Stimulated activated CD4-positive, alpha-beta T cell treated with anti-CD3 and anti-CD28 coated beads, Interleukin-1b, Interleukin-23, amount 100 ng/mL, for 48 hours (primary cell): Measurements from ENCODE around the gene ATXN1.
"Not testable (repeated sequence)": the region's sequence is repeated elsewhere in the genome, so short reads cannot be mapped to it uniquely, and the experiment has no call there.

Source experiments
- DNase-seq: peaks from one replicate; pipeline ENCODE4 v3.0.0-alpha.2; 2020

ATXN1 gene

GRCh38 chr6:16291739-16292138 is 469.5 kb downstream of the ATXN1 start:
- DNase-seq: no peak

DNA sequence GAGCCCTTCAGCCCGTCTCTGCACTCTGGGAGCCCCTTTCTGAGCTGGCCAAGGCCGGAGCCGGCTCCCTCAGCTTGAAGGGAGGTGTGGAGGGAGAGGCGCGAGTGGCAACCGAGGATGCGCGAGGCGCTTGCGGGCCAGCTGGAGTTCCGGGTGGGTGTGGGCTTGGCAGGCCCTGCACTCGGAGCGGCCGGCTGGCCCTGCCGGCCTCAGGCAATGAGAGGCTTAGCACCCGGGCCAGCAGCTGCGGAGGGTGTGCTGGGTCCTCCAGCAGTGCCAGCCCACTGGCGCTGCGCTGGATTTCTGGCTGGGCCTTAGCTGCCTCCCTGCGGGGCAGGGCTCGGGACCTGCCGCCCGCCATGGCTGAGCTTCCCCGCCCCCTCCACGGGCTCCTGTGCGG is 473.1 kb downstream of the ATXN1 start:
- DNase-seq: no peak

- DNase-seq: no peak
These were observed 475.1 kb downstream of the ATXN1 start for GRCh38 chr6:16286151-16286522.

DNA sequence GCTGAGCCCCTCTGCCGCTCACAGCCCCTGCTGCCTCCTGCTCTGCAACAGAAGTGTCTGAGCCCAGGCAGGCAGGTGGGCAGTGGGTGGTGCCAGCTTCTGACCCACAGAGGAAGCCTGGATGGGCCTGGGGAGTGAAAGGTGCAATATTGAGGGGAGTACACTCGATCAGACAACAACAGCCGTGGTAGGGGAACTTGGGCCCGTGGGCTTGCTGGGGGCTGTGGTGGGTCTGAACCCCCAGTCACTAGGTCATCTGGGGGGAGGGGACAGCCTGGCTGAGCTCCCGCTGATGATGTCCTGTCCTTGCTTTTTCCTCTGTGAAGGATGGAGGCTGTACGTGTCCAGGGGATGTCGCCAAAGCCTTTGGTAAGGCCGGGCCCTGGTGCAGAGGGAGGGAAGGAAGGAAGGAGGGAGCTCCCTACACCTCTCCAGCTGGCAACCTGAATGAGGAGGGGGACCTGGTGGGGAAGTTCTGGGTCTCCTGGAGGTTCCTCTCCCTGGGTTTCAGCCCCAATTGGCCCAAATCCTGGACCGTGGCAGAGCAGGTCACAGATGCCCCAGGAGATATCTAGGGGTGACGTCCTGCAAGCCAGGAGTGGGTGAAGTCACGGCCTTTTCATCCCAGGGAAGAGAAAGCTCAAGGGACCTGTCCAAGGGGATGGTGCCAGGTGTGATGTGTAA is 475.7 kb downstream of the ATXN1 start:
- no peak for DNase-seq

GRCh38 chr6:16284472-16284871 is 476.8 kb downstream of the ATXN1 start:
- DNase-seq: no peak

DNA sequence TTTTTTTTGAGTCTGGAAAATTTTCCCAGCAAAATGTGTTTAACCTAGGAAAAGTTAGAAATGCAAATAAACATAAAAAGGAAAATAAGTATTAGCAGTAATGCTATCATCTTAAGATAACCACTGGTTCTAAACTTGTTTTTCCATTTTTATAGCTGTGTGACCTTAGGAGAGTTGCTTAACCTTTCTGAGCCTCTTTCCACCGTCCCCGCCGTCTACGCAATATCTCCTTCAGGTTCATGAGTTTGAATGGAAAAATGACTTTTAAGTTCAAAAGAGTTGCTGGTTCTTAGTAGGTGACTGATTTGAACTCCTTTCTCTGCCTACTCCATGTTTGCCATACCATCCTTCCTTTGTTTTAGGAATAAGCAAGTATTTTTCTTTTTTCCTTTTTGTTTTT is 478.9 kb downstream of the ATXN1 start:
- no peak for DNase-seq

- DNase-seq: no peak
These were observed 482.0 kb downstream of the ATXN1 start for GRCh38 chr6:16279243-16279642.

- no peak for DNase-seq
These were observed 482.5 kb downstream of the ATXN1 start for GRCh38 chr6:16278750-16279149.

GRCh38 chr6:16278048-16278724 is 483.1 kb downstream of the ATXN1 start:
- DNase-seq: no peak

DNA sequence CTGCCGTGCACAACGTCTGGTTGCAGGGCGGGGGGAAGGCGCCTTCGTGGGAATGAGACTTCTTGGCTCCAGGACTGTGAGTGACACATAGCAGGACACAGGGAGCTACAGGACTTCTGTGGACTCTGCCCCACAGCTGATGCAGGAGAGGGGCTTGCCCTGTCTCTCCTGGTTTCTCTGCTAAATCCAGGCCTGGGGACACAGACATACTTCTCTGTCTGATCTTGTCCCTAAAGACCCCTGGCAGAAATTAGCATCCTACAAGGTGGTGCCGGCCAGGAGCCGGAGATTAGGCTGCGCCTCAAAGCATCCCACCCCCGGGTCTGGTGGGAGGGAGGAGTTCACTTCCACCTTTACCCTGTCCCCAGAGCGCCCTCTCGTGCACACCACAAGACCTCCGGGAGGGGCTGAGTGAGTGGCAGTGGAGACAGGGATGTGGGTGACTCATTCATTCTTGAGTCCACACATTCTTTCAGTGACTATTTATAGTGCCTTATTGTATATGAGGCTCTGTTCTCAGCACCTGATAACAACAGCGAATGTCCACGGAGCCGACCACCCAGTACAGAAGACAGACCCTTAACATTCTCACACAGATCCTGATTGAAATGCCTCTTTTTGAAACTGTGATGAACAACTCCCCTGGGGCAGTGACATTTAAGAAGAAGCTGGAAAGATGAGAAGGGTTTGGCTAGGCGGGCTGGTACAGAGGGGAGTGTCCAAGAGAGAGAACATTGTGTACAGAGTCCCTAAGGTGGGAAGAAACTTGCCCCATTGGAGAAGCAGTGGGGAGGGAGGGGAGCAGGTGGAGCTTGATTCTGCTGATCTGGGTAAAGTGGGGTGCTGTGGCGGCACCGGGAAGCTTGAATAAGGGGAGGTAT is 483.9 kb downstream of the ATXN1 start:
- peak; percentile 25 for DNase-seq

- no peak for DNase-seq
These were observed 486.2 kb downstream of the ATXN1 start for GRCh38 chr6:16274885-16275589.

DNA sequence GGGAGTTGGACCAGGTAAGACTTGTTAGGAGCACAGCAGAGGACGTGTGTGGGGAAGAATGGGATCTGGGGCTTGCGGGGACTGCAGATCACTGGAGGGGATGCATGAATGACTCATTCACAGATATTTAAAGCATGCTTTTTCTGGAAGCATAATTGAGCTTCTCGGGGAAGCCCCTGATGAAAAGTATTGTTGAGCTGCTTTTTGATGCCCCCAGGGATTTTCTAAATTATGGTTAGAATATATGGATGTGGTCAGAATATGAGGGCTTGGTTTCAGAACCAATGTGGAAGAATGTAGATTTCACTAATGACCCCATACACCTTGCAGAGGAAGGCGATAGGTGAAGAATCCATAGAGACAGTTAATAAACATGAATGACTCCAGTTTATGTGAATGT is 486.8 kb downstream of the ATXN1 start:
- no peak for DNase-seq

DNA sequence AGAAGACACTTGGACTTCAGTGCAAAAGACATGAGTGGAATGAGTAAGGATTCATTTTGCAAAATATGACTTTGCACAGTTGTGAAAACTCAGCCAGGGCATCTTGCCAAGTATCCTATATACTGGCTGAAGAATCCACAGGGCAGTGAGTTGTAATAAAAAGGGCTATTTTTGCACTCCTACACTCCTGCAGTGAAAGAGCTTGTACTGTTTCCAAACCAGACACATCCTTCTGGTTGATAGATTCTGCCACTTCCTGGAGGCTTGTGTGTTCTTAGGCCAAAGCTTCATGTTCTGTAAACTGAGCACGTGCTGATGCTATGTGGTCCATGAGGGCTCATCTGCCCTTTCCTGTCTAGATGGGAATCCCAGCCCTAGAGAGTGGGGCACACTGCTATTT is 488.0 kb downstream of the ATXN1 start:
- DNase-seq: no peak

GRCh38 chr6:16272201-16272600 is 489.1 kb downstream of the ATXN1 start:
- DNase-seq: no peak

DNA sequence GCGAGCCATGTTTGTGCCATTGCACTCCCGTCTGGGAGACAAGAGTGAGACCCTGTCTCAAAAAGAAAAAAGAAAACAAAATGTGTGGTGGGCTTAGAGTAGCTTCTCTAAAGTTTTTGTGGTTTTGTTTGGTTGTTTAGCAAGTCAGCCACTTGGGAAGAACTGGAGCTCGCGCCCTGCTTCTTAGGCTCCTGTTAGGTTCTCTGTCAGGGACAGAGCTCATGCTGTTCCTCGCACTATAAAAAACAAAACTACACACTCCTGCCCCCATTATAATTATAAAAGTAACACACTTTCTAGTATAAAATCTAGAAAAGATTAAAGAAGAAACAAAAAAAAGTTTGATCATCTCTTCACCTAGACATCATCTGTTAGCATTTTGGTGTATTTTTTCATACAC is 489.8 kb downstream of the ATXN1 start:
- DNase-seq: no peak

DNA sequence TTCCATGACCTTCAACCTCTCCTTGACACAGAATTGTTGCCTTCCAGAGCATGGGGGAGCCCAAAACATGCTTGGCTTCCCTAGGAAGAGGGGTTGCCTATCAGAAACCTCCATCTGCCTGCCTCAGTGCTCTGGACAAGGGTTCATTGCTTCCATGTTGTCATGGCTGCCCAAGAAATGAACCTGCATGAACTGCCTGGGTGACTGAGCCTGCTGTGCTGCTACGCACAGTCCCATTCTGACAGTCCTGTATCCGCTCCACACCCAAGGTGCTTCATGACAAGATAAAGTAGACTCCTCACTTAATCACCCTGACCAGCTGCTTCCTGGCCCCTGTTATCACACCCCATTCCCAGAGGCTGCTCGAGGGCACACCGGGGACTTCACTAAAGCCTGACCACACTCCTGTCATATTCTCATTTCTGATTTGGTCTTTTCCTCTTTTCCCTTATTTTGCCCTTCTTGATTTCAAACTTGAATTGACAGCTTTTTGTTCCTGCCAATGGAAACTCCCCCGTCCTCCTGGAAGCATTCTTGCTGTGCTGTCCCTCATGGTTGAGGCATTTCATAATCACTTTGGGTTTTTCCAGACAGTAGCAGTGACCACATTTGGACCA is 491.0 kb downstream of the ATXN1 start:
- no peak for DNase-seq

GRCh38 chr6:16269442-16270070 is 491.7 kb downstream of the ATXN1 start:
- not testable (repeated sequence) for DNase-seq

GRCh38 chr6:16267428-16268263 is 493.6 kb downstream of the ATXN1 start:
- no peak for DNase-seq

GRCh38 chr6:16265351-16266341 is 495.6 kb downstream of the ATXN1 start:
- no peak for DNase-seq

DNA sequence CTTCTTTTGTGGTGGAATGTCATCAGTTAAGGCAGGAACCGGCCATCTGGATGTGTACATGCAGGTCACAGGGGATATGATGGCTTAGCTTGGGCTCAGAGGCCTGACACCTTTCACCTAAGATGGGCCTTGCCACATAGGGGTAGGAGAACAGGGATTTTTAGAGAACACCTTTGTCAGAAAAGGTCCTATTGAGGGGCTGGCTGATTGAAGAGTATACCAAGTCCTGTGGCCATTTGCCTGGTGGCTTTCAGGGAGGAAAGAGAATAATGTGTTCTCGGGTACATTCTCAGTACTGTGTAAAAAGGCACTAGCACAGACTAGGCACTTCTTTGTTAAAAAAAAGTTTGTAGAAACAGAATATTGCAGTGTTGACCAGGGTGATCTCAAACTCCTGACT is 496.5 kb downstream of the ATXN1 start:
- DNase-seq: no peak
